Hindlimb muscle (tissue), 1 donor: ENCODE data around the gene DISC1. TPM values are rescaled to one million over a fixed set of nuclear protein-coding genes. Genes with fewer than 3 reads are reported as not detected.
"Not testable (repeated sequence)": the region's sequence is repeated elsewhere in the genome, so short reads cannot be mapped to it uniquely, and the experiment has no call there.

ENCODE experiments used
- DNase-seq: peaks from one replicate; pipeline ENCODE4 v3.0.0-alpha.2; 2013
- polyA plus RNA-seq: library from polyadenylated mRNA; unstranded; fragments of 120-200 nt; gene quantifications from one replicate; pipeline ENCODE4 v1.2.1, GENCODE V29; 2013; ENCODE audit not compliant: insufficient read length

The DISC1 gene
- polyA plus RNA-seq, 1 donor, result 7.3 TPM

DNA sequence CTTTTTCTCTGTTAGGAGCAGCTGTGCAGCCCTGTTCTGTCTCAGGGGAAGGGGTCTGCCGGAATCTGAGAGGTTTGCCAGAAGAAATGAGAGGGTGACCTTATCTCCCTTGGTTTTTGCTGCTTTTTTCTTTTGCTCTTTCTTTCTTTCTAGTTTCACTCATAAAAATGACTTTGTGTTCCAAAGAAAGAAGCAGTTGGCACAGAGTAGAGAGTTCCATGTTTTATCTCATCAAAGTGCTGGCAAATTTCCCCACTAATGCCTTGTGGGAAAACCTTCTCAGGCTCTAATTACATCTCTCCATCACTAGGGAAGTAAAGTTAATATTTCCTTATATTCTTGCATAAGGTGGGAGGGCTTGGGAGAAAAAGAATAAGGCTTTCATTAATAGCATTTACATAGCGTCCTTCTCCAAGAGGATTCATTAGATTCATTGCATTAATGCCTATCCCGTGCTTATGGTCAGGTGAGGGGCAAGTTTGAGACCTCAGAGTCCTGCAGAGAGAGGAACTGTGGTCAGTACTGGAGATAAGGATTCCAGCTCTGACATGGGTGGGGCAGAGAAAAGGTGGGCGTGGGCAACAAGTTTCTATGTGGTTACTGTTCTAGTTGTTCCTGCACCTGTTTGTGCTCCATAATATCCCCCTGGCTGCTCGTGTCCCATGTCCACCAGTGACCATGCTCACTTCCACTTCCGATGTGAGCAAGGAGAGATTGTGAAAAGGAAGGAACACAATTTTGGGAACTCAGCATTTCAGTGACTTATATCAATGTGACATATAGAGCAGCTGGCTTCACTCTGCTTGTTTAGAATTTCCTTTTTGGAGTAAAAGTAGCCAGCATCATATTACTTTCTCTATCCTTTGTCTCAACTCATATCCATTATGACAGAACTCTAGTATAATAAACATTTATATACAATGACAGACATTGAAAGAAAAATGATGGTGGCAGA, 79.5 kb downstream of the DISC1 start:
- no peak for DNase-seq

DNA sequence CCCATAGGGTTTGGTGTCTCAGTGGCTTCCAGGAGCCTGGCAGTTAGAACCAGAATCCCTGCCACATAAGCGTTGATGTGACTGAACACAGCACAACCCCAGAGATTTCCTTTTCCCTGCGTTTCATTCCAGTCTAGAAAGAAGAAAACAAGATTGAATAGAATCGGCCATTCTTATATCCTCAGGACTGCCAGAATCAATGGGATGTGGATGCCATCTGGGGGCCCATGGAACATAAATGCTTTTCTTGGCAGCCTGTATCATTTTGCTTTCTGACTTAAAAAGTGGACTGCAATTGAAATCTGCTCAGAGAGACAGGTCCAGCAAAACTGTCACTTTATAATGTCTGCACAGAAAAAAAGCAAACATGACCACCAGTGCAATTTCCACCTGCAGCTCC, 80.3 kb downstream of the DISC1 start:
- DNase-seq, result no peak

DNA sequence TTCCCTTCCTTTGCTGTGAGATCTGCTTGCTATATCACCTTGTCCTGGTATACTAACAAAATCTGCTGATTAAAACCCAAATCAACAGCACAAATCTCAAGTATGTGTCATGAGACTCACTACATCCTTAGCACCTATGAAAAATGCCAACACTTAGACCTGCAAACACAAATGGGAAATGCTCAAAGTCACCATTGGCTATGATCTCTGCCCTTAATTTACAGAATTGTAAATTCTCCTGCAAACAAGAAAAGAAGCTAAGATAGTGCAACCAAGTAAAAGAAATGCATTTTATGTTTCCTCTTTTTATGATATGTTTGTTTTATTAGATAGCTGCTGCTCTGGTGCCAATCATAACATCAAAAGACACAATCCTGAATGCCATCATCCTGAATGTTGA, 80.8 kb downstream of the DISC1 start:
- DNase-seq, result no peak

DNA sequence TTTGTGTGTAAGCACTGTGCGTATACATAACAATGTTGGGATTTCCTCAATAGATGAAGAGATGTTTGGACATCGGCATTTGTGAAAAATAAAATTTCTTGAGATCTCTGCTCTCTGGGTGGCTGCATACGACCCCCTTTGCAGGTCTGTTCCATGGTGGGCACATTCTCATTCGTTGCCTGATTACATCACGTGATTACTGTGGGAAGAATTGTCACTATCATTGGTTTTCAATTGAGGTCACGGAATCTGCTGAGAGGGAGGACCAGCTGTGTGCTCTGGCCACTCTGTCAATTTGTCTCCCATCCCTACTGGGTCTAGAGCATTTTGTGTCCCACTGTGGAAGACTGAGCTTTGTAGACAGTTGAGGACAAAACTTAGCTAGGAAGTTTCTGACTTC, 81.8 kb downstream of the DISC1 start:
- no peak for DNase-seq

DNA sequence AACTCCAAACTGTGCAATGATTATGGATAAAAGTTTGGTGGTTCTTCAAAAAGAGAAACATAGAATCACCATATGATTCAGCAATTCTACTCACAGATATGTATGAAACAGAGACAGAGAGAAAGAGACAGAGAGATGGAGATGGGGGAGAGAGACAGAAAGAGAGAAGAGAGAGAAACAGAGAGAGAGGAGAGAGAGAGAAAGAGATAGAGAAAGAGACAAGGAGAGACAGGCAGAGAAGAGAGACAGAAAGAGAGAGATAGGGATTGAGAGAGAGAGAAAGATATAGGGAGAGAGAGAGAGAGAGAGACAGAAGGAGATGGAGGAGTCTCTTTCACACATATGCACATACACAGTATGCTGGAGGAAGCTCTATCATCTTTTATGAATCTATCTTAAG, 87.8 kb downstream of the DISC1 start:
- no peak for DNase-seq

DNA sequence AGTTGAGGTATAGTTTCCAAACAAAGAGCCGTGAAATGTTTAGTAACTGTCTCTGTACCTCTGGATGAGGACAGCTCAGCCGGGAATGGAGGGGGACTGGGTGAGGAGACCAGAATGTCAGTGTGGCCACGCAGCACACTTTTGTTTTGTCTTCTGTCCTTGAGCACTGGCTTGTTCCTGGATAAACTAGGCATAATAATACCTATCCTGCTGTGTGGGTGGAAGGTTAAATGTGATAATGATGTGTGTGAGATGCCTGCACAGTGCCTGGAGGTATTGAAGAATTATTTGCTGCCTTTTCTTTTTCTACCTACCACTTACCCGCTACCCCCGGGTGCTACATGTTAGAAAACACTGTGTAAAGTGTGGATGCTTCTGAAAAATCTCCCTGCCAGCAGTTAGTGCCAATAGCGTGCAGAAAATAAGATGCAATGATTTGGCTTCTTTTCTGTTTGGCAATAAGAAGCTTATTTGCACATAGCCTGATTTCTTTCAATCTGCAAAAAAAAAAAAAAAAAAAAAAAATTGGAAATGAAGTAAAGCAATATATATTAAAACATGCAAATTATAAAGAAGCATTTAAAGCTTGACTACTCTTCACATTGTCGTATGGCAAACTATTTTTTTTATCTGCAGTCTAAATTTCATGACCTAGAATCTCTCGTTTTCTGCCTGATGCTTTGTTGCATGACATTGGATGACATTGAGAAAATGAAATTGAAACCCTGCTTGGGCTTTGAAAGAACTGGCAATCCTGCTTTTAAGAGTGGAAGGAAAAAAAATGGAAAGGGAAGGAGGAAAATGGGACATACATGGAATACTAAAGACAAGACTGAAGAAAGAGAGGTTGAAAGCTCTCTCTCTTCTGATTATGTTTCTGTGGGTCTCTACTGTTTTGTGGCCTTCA, 89.5 kb downstream of the DISC1 start:
- DNase-seq, result no peak

DNA sequence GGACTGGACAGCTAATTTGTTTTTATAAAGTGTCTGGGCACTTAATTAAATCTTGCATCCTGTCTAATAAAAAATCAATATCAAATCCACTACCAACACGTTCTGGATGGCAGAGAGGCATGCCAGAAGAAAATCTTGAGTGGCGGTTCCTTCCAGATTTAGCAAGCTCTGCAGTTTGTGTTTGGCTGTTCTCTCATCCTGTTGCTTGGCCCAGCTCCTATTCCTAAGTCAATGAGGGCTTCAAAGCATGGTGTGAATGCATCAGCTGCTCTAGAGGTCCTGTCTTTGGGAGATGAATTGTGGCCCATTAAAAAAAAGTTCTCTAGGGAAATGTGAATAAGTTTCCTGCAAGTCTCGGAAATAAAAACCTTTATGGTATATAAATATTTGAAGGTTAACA, 90.3 kb downstream of the DISC1 start:
- no peak for DNase-seq

DNA sequence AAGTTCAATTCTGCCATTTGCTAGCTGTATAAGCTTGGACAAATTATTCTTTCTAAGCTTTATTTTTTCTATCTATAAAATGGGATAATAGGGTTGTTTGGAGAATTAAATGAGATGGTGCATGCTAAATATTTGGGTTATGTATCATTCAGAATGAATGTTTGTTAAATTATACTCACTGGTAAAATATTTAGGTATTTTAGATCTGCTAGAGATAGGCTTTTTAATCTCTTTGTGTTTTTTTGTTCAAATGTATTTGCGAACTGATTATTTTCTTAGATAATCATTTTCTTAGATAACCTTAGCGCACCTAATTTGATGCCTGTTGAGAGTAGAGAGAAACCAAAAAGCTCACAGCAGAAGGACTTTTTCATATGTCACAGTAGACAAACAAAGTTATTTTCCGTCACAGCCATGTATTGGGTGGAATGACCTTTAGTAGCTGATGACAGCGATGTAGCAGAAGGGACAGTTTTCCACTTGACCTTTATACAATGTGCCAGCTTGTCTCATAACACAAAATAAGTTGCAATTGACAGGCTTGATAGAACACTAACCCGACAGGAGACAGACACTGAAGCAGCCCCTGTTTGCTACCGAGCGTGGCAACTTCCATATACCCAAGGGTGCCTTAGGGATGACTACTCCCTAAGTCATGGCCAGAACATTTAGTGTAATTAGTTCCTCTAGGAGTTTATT, 93.0 kb downstream of the DISC1 start:
- no peak for DNase-seq

DNA sequence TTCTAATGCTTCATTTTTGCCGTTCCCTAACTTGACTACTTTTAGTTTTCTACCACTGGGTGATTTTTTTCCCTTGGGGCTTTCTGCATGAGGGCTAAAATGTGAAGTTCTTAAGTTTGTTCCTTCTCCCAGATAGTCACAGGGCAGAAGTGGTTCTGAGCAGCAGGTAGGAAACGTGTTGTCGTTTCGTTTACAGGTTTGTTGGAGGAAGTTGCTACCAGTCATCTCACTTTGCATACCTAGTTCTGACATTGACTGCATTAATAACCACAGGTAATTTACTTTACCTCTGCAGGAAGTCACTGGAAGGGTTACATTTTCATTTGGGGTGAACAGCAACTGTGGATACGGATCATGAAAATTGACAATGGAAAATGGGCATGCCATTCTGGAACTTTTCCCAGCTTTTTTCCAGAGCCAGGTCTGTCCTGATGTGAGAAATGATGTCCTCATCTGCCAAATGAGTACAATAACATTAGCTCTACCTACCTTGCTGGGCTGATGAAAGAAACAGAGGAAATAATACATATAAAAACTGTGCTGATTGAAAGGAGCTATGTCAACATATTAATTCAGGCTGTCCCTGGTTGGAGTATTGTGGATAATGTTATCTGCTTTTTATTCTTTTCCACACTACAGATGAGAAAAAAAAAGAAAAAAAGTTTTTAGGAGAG, 94.2 kb downstream of the DISC1 start:
- DNase-seq, result no peak

DNA sequence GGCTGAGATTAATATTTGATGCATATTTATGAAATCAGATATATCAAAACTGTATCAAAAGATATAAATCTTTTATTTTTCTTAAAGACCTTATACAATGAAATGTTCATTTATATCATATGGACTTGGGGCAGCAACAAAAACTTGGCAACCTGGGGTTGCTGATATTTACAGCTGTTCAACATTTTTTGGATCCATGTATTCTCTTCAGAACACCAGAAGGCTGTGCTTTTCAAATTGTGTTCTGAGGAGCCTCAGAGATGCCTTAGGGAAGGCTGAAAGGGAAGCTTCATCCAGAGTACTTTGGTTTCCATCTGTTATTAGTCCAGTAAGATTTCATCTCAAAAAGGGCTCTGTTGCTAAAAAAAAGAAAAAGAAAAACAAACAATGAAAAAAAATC, 94.8 kb downstream of the DISC1 start:
- DNase-seq, result peak; percentile 27

DNA sequence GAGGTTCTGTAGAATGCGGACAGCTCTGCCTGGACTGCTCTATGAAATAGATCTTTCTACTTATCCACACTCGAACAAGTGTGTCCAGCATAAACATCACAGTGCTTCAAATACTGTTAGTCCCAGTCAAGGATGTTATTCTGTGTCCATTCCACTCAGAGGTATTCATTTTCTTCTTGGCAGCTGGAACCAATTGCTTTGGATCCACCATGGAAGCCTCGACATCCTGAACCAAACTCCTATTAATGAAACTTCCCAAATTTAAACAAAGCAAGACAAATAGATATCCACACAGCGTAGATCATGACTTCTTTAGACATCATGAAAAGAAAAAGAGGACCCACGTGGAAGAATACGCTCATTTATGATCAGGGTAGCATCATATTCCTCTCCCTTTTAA, 95.8 kb downstream of the DISC1 start:
- no peak for DNase-seq

DNA sequence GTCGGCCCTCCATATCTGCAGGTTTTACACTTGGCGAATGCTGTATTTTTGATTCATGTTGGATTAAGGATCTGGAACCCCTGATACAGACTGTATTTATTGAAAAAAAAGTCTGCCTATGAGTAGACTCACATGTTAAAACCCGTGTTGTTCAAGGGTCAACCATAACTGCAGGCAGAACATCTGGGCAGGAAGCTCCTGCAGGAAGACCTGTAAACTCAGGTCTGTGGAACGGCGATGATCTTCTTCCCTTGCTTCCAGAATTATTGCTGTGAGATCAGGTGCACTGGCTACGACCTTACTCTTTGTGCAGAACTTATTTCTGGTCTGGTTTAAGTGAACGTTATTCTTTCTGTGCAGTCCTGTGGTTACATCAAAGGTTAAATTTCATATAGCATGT, 96.6 kb downstream of the DISC1 start:
- DNase-seq, result no peak

DNA sequence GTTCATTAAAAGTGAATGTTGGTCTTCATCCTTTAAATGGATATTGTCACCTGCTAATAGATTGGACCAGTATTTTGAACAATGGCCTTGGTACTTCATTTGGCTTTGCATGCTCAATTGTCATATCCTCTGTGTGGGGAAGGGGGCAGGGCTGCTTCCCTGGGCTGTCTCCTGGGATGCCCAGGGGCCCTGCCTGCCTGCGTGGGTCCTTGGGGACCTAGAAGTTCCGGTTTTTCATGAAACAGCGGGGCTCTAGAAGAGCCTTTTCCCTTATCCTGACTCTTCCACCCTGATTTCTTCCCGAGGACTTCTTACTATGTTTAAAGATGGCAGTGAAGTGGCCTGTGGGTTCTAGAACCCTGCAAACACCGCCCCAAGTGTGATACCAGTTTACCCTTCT, 97.5 kb downstream of the DISC1 start:
- no peak for DNase-seq

DNA sequence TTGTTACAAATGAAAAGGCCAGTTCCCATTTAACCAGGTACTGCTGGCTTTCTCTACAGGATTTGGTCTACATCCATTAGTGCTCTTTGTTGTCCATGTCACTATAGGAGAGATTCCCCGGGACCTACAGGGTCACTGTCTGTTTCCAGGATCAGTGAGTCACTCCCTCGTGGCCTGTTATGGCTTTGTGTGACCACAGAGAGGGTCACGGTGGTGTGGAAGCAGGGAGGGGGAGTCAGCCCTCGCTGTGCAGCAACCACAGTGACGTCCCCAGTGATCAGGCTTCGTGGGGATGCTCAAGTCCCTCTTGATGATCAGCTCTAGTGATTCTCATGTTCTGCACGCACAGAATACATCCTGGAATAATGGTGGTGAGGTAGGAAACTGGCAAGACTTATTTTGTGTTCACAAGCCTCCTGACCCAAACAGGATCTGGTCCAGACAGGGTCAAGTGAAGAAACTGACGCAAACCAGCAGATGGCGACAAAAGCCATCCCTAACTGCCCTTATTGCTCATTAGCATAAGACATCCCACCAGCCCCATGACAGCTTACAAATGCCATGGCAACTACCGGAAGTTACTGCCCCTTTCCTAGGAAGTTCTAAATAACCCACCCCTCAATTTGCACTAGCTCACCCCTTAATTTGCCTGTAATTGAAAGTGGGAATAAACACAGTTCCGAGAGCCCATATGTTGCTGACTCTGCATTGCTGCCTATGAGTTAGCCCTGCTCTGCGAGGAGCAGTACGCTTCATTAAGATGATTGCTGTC, 98.5 kb downstream of the DISC1 start:
- no peak for DNase-seq

DNA sequence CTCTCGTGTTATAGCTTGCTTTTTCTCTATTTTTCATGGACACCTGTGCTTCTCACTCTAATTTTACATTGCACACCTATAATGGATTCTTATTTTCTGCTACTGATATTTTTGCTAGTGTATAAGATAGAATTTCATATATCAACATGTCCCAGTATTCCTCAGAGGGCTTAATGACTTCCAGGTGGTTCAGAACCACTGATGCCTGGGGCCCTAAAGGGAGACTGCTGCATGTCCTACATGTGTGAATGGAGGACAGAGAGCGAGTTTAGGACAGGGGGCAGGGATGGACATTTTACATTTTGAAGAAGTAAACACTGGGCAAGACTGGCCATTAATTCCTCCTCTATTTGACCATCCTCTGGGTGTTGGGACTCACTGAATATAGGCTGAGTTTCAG, 100.6 kb downstream of the DISC1 start:
- DNase-seq, result no peak

DNA sequence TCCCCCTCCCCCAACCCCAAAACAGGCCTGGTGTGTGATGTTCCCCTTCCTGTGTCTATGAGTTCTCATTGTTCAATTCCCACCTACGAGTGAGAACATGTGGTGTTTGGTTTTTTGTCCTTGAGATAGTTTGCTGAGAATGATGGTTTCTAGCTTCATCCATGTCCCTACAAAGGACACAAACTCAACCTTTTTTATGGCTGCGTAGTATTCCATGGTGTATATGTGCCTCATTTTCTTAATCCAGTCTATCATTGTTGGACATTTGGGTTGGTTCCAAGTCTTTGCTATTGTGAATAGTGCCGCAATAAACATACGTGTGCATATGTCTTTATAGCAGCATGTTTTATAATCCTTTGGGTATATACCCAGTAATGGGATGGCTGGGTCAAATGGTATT, 102.4 kb downstream of the DISC1 start:
- not testable (repeated sequence) for DNase-seq

DNA sequence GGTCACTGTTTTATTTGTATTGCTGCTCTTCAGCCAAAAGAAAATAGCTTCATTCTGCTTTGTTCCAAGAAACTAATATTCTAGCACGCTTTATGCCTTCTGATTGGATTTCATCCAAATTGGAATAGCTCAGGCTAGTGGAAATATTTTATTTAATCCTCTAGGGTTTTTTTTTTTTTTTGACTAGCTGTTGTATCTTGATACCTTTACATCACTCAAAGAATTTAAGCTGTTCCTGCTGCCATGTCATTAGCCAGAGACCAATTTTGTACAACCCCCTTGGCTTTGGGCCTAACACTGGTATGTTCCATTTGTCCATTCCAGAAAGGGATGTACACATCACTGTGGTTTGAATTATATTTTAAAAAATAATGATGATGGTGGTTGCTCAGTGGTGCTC, 103.0 kb downstream of the DISC1 start:
- DNase-seq, result no peak

DNA sequence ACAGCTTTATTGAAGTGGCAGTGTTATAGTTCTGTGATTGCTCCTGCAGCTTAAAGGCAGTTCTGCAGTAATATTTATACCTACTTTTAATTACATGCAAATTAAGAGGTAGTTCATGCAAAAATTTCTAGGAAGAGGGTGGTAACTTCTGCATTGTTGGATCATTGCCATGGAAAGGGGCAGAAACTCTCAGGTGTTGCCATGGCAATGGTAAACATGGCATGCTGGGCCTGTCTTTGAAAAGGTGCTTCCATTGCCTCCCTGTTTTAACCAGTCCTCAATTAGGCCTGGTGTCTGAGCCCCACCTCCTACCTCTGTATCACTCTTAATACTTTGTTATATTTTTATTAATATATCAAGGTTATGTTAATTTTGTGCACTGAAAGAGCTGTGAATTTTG, 104.7 kb downstream of the DISC1 start:
- DNase-seq, result no peak

DNA sequence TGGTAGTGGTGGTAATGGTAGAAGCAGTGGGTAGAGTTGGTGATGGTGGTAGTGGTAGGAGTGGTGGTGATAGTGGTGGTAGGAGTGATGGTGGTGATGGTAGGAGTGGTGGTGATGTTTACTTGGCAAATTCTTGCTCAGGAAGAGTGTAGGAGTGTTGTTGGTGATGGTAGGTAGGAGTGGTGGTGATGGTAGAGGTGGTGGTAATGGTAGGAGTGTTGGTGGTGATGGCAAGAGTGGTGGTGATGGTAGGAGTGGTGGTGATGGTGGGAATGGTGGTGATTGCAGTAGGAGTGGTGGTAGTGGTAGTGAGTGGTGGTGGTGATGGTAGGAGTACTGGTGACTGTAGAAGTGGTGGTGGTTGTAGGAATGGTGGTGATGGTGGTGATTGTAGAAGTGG, 106.5 kb downstream of the DISC1 start:
- DNase-seq, result no peak

DNA sequence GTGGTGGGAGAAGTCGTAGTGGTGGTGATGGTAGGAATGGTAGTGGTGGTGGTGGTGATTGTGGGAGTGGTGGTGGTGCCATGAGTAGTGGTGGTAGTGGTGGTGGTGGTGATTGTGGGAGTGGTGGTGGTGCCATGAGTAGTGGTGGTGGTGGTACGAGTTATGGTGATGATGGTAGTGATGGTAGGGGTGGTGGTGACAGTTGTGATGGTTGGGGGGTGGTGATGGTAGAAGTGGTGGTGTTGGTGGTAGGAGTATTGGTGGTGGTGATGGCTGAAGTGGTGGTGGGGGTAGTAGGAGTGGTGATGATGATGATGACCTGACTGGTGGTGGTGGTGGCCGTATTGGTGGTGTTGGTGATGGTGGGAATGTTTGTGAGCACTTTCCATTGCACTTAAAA, 107.1 kb downstream of the DISC1 start:
- no peak for DNase-seq

DNA sequence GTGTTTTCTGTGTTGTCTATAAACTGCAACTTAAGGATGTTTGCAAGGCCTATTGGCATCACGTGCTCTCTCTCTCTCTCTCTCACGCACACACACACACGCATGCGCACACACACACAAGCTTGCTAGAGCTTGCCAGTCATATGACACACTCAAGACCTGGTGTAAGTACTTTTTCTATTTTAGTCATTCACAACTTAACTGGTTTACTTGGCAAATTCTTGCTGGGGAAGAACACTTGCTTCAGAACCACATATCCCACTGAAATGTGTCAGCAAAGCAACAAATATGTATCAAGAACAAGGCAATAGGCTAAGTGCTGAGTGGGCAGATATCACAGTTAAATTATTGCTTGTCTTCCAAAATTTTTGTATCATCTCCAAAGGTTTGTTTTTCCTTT, 107.8 kb downstream of the DISC1 start:
- no peak for DNase-seq

DNA sequence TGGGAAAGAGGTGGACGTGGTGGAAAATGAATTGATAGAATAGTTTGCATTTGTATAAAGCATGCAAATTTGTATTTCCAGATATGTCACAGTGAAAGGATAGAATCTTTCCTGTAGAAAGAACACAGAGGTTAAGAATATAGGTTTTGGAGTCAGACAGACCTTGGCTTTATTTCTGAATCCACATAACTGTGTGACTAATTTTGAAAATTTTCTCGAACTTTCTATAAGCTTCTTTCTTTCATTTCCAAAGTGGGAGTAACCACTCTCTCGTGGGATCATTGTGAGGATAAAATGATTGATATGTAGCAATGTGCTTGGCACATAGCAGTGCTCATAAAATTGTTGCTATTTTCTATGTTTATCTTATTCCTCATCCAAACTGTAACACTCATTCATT, 108.8 kb downstream of the DISC1 start:
- no peak for DNase-seq
